Activated naive CD8-positive, alpha-beta T cell (primary cell): ENCODE data around the gene TMEM225B.
A peak's percentile ranks its signal among the peaks of the same experiment; 100 is the strongest.
"Not testable (repeated sequence)": the region's sequence is repeated elsewhere in the genome, so short reads cannot be mapped to it uniquely, and the experiment has no call there.

Experiments
- H3K27ac Mint-ChIP-seq: one replicate; pipeline ENCODE4 v1.8.0; 2021; ENCODE audit warnings: mixed read lengths
- H3K27me3 Mint-ChIP-seq: one replicate; pipeline ENCODE4 v1.8.0; 2021; ENCODE audit warnings: mixed read lengths
- H3K36me3 Mint-ChIP-seq: one replicate; pipeline ENCODE4 v1.8.0; 2021; ENCODE audit warnings: mixed read lengths
- H3K4me1 Mint-ChIP-seq: one replicate; pipeline ENCODE4 v1.8.0; 2021; ENCODE audit warnings: low read depth, mixed read lengths
- H3K4me3 Mint-ChIP-seq: one replicate; pipeline ENCODE4 v1.8.0; 2021; ENCODE audit warnings: mild to moderate bottlenecking, mixed read lengths
- H3K9me3 Mint-ChIP-seq: one replicate; pipeline ENCODE4 v1.8.0; 2021; ENCODE audit warnings: low read depth, mixed read lengths

TMEM225B gene

GRCh38 chr7:99562832-99563231 is 35.2 kb upstream of the TMEM225B start:
- Mint-ChIP-seq H3K27ac (peak overlapping the region; percentile 91), H3K9me3 (no peaks in the 10 kb centered on the region), H3K4me3 (peak overlapping the region; percentile 63), H3K27me3 (no peaks in the 10 kb centered on the region), H3K4me1 (peaks cover 53% of the 10 kb centered on the region), H3K36me3 (peaks cover 13% of the 10 kb centered on the region)

- Mint-ChIP-seq H3K27me3 (no peaks in the 10 kb centered on the region), H3K4me1 (peaks cover 50% of the 10 kb centered on the region), H3K36me3 (peaks cover 11% of the 10 kb centered on the region), H3K9me3 (no peaks in the 10 kb centered on the region), H3K4me3 (no peak overlapping the region), H3K27ac (peak overlapping the region; percentile 81)
Observed at GRCh38 chr7:99563650-99564049, 34.4 kb upstream of the TMEM225B start.

GRCh38 chr7:99568770-99569169 is 29.3 kb upstream of the TMEM225B start:
- H3K4me3 Mint-ChIP-seq, H3K27ac Mint-ChIP-seq, H3K36me3 Mint-ChIP-seq, H3K27me3 Mint-ChIP-seq, H3K9me3 Mint-ChIP-seq: not testable (repeated sequence)
- H3K4me1 Mint-ChIP-seq, result peaks cover 24% of the 10 kb centered on the region

- H3K27me3 Mint-ChIP-seq, result no peaks in the 10 kb centered on the region
- H3K9me3 Mint-ChIP-seq, result no peaks in the 10 kb centered on the region
- H3K4me3 Mint-ChIP-seq, result no peak overlapping the region
- peaks cover 8% of the 10 kb centered on the region for H3K4me1 Mint-ChIP-seq
- H3K36me3 Mint-ChIP-seq, result peaks cover 8% of the 10 kb centered on the region
- peak overlapping the region; percentile 16 for H3K27ac Mint-ChIP-seq
Observed at GRCh38 chr7:99571768-99572167, 26.3 kb upstream of the TMEM225B start.

- Mint-ChIP-seq H3K4me1 (peaks cover 10% of the 10 kb centered on the region), H3K27ac (peak overlapping the region; percentile 47), H3K9me3 (no peaks in the 10 kb centered on the region), H3K36me3 (peaks cover 8% of the 10 kb centered on the region), H3K4me3 (no peak overlapping the region), H3K27me3 (no peaks in the 10 kb centered on the region)
Observed at GRCh38 chr7:99573257-99573656, 24.8 kb upstream of the TMEM225B start.

GRCh38 chr7:99576251-99576650 is 21.8 kb upstream of the TMEM225B start:
- Mint-ChIP-seq H3K9me3 (no peaks in the 10 kb centered on the region), H3K4me3 (no peak overlapping the region), H3K4me1 (peaks cover 15% of the 10 kb centered on the region), H3K27me3 (no peaks in the 10 kb centered on the region), H3K27ac (no peak overlapping the region), H3K36me3 (peaks cover 5% of the 10 kb centered on the region)

GRCh38 chr7:99579281-99579955 is 18.6 kb upstream of the TMEM225B start:
- Mint-ChIP-seq H3K9me3 (no peaks in the 10 kb centered on the region), H3K36me3 (no peaks in the 10 kb centered on the region), H3K27me3 (no peaks in the 10 kb centered on the region), H3K4me3 (peak overlapping the region; percentile 90), H3K4me1 (peaks cover 18% of the 10 kb centered on the region), H3K27ac (peak overlapping the region; percentile 64)

GRCh38 chr7:99579956-99580777 is 17.9 kb upstream of the TMEM225B start:
- no peaks in the 10 kb centered on the region for H3K9me3 Mint-ChIP-seq
- no peaks in the 10 kb centered on the region for H3K27me3 Mint-ChIP-seq
- peak overlapping the region; percentile 90 for H3K4me3 Mint-ChIP-seq
- H3K36me3 Mint-ChIP-seq, result no peaks in the 10 kb centered on the region
- peaks cover 18% of the 10 kb centered on the region for H3K4me1 Mint-ChIP-seq
- H3K27ac Mint-ChIP-seq, result peak overlapping the region; percentile 96

GRCh38 chr7:99580778-99581332 is 17.2 kb upstream of the TMEM225B start:
- H3K27me3 Mint-ChIP-seq, H3K9me3 Mint-ChIP-seq, H3K36me3 Mint-ChIP-seq: not testable (repeated sequence)
- peaks cover 18% of the 10 kb centered on the region for H3K4me1 Mint-ChIP-seq
- H3K27ac Mint-ChIP-seq, result peak overlapping the region; percentile 96
- peak overlapping the region; percentile 90 for H3K4me3 Mint-ChIP-seq

GRCh38 chr7:99588868-99589267 is 9.2 kb upstream of the TMEM225B start:
- no peak overlapping the region for H3K4me3 Mint-ChIP-seq
- no peaks in the 10 kb centered on the region for H3K4me1 Mint-ChIP-seq
- no peaks in the 10 kb centered on the region for H3K36me3 Mint-ChIP-seq
- H3K27me3 Mint-ChIP-seq, result no peaks in the 10 kb centered on the region
- H3K27ac Mint-ChIP-seq, result no peak overlapping the region
- H3K9me3 Mint-ChIP-seq, result no peaks in the 10 kb centered on the region

- Mint-ChIP-seq H3K27me3 (no peaks in the 10 kb centered on the region), H3K4me1 (no peaks in the 10 kb centered on the region), H3K36me3 (no peaks in the 10 kb centered on the region), H3K4me3 (no peak overlapping the region), H3K9me3 (no peaks in the 10 kb centered on the region), H3K27ac (no peak overlapping the region)
Observed at GRCh38 chr7:99594948-99595745, 2.9 kb upstream of the TMEM225B start.

GRCh38 chr7:99596408-99596955 is 1.6 kb upstream of the TMEM225B start:
- H3K4me1 Mint-ChIP-seq, result no peaks in the 10 kb centered on the region
- H3K36me3 Mint-ChIP-seq, result no peaks in the 10 kb centered on the region
- H3K27me3 Mint-ChIP-seq, result no peaks in the 10 kb centered on the region
- H3K4me3 Mint-ChIP-seq, result no peak overlapping the region
- H3K9me3 Mint-ChIP-seq, result no peaks in the 10 kb centered on the region
- no peak overlapping the region for H3K27ac Mint-ChIP-seq

- Mint-ChIP-seq H3K4me3 (no peak overlapping the region), H3K36me3 (no peaks in the 10 kb centered on the region)
Observed at GRCh38 chr7:99599836-99600235, 1.8 kb downstream of the TMEM225B start.

GRCh38 chr7:99601656-99602310 is 3.7 kb downstream of the TMEM225B start:
- Mint-ChIP-seq H3K9me3 (no peaks in the 10 kb centered on the region), H3K27ac (no peak overlapping the region), H3K4me3 (no peak overlapping the region), H3K4me1 (peaks cover 2% of the 10 kb centered on the region), H3K27me3 (no peaks in the 10 kb centered on the region), H3K36me3 (no peaks in the 10 kb centered on the region)

More at GRCh38 chr7:99599836-99600235, 1.8 kb downstream of the TMEM225B start:
- Mint-ChIP-seq H3K9me3 (no peaks in the 10 kb centered on the region), H3K4me1 (peaks cover 2% of the 10 kb centered on the region), H3K27me3 (no peaks in the 10 kb centered on the region), H3K27ac (no peak overlapping the region)
